ENCODE measurements around the gene GKN2.

DNA sequence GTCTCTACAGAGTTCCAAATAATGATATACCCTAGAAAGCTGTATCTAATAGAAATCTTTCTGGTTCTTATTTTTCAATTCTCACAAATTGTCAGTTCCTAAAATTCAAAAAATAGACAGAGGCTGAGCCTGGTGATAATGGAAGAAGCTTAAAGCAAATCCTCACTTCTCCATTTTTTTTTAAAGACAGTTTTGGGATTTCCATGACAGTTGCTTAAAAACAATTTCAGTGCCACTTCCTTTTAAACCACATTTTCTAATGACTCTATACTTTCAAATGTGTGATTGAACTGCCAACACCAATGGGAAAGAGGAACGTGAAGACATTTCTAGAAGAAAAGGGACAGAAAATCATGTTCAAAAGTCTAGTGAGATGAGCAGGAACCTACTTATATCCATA is 4.0 kb downstream of the GKN2 start:
- TF ChIP-seq, protein P1, sequence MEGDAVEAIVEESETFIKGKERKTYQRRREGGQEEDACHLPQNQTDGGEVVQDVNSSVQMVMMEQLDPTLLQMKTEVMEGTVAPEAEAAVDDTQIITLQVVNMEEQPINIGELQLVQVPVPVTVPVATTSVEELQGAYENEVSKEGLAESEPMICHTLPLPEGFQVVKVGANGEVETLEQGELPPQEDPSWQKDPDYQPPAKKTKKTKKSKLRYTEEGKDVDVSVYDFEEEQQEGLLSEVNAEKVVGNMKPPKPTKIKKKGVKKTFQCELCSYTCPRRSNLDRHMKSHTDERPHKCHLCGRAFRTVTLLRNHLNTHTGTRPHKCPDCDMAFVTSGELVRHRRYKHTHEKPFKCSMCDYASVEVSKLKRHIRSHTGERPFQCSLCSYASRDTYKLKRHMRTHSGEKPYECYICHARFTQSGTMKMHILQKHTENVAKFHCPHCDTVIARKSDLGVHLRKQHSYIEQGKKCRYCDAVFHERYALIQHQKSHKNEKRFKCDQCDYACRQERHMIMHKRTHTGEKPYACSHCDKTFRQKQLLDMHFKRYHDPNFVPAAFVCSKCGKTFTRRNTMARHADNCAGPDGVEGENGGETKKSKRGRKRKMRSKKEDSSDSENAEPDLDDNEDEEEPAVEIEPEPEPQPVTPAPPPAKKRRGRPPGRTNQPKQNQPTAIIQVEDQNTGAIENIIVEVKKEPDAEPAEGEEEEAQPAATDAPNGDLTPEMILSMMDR (IDR thresholded peaks at IDR 0.05): no peak
- TF ChIP-seq ZFX (IDR thresholded peaks at IDR 0.05; ENCODE audit: borderline replicate concordance): no peak

Measured in 22Rv1 (cell line).